ENCODE data around the gene COL12A1. TPM values are rescaled to one million over a fixed set of nuclear protein-coding genes. Genes with fewer than 3 reads are reported as not detected.

The COL12A1 gene
- total RNA-seq, 1 donor = 1,591 TPM

GRCh38 chr6:75157336-75157735, 48.5 kb downstream of the COL12A1 start:
- Histone ChIP-seq H3K9me3 (ENCODE audit: low read depth, low read length) (no peaks in the 10 kb centered on the region), H3K4me2 (ENCODE audit: insufficient read depth, low read length) (no peak overlapping the region), H3K27ac (ENCODE audit: low read depth, low read length) (peak overlapping the region; percentile 18), H4K20me1 (ENCODE audit: insufficient read depth, low read length) (peaks cover 19% of the 10 kb centered on the region), H3K4me1 (ENCODE audit: insufficient read depth, low read length) (peaks cover 18% of the 10 kb centered on the region), H2AFZ (ENCODE audit: low read length) (no peak overlapping the region), H3K27me3 (ENCODE audit: insufficient read depth, low read length) (no peaks in the 10 kb centered on the region), H3K36me3 (ENCODE audit: insufficient read depth, low read length) (peaks cover 66% of the 10 kb centered on the region), H3K79me2 (ENCODE audit: insufficient read depth, low read length) (peaks cover 10% of the 10 kb centered on the region), H3K4me3 (ENCODE audit: insufficient read depth, low read length) (no peak overlapping the region)
- no peak for TF ChIP-seq CTCF (IDR thresholded peaks at IDR 0.05; ENCODE audit: extremely low read depth, low read depth, low read length)
- peak; percentile 17 for DNase-seq (ENCODE audit: insufficient read length, low spot score, missing footprints)

- Histone ChIP-seq H3K9me3 (ENCODE audit: low read depth, low read length) (no peaks in the 10 kb centered on the region), H3K79me2 (ENCODE audit: insufficient read depth, low read length) (peaks cover 10% of the 10 kb centered on the region), H3K4me1 (ENCODE audit: insufficient read depth, low read length) (peaks cover 28% of the 10 kb centered on the region), H2AFZ (ENCODE audit: low read length) (no peak overlapping the region), H3K27me3 (ENCODE audit: insufficient read depth, low read length) (no peaks in the 10 kb centered on the region), H3K4me3 (ENCODE audit: insufficient read depth, low read length) (no peak overlapping the region), H3K4me2 (ENCODE audit: insufficient read depth, low read length) (no peak overlapping the region), H4K20me1 (ENCODE audit: insufficient read depth, low read length) (peaks cover 19% of the 10 kb centered on the region), H3K36me3 (ENCODE audit: insufficient read depth, low read length) (peaks cover 76% of the 10 kb centered on the region), H3K27ac (ENCODE audit: low read depth, low read length) (no peak overlapping the region)
- no peak for DNase-seq (ENCODE audit: insufficient read length, low spot score, missing footprints)
- TF ChIP-seq CTCF (IDR thresholded peaks at IDR 0.05; ENCODE audit: extremely low read depth, low read depth, low read length) = no peak
These were observed 49.5 kb downstream of the COL12A1 start for GRCh38 chr6:75156186-75156878.

DNA sequence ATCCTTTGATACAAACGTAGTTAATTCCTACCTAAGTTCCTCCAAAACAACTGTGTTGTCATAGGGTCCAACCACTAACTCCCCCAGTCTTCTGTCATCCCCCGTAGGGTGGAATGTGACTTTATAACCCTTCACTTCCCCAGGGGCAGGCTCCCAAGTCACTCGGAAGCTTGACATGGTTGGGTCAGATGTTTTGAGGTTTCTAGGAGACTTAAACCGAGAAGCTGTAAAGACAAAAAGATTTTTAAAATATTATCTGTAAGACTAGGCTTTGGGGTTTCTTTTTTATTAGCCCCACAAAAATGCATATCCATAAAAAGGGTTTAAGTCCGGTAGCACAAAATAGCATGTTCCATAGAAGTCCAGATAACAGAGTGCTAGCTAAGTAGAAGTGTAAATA, 50.2 kb downstream of the COL12A1 start:
- Histone ChIP-seq H3K79me2 (ENCODE audit: insufficient read depth, low read length) (peaks cover 10% of the 10 kb centered on the region), H3K9me3 (ENCODE audit: low read depth, low read length) (no peaks in the 10 kb centered on the region), H3K4me2 (ENCODE audit: insufficient read depth, low read length) (no peak overlapping the region), H3K4me3 (ENCODE audit: insufficient read depth, low read length) (no peak overlapping the region), H2AFZ (ENCODE audit: low read length) (no peak overlapping the region), H4K20me1 (ENCODE audit: insufficient read depth, low read length) (peaks cover 14% of the 10 kb centered on the region), H3K27me3 (ENCODE audit: insufficient read depth, low read length) (no peaks in the 10 kb centered on the region), H3K36me3 (ENCODE audit: insufficient read depth, low read length) (peaks cover 78% of the 10 kb centered on the region), H3K27ac (ENCODE audit: low read depth, low read length) (peak overlapping the region; percentile 16), H3K4me1 (ENCODE audit: insufficient read depth, low read length) (peaks cover 31% of the 10 kb centered on the region)
- no peak for TF ChIP-seq CTCF (IDR thresholded peaks at IDR 0.05; ENCODE audit: extremely low read depth, low read depth, low read length)
- no peak for DNase-seq (ENCODE audit: insufficient read length, low spot score, missing footprints)

DNA sequence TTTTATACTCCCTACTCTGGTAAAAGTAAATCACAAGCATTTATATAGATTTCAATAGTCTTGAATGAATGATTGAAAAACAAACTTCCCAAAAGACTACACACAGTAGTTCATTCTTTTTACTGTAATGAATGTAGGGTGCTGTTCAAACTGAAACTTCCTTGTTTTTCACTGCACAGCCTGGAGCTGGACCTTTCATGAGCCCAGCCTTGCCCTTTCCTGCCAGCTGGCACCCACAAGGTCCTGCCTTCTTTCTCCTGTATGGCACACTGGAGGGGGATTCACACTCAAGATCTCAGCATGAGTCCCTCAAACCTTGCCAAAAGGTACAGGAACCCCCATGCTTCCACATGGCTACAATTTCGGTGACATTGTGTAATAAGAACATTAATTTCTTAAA, 50.9 kb downstream of the COL12A1 start:
- Histone ChIP-seq H2AFZ (ENCODE audit: low read length) (no peak overlapping the region), H4K20me1 (ENCODE audit: insufficient read depth, low read length) (peaks cover 8% of the 10 kb centered on the region), H3K4me2 (ENCODE audit: insufficient read depth, low read length) (no peak overlapping the region), H3K27ac (ENCODE audit: low read depth, low read length) (peak overlapping the region; percentile 16), H3K4me3 (ENCODE audit: insufficient read depth, low read length) (no peak overlapping the region), H3K4me1 (ENCODE audit: insufficient read depth, low read length) (peaks cover 32% of the 10 kb centered on the region), H3K79me2 (ENCODE audit: insufficient read depth, low read length) (peaks cover 6% of the 10 kb centered on the region), H3K36me3 (ENCODE audit: insufficient read depth, low read length) (peaks cover 78% of the 10 kb centered on the region), H3K9me3 (ENCODE audit: low read depth, low read length) (no peaks in the 10 kb centered on the region), H3K27me3 (ENCODE audit: insufficient read depth, low read length) (no peaks in the 10 kb centered on the region)
- no peak for TF ChIP-seq CTCF (IDR thresholded peaks at IDR 0.05; ENCODE audit: extremely low read depth, low read depth, low read length)
- DNase-seq (ENCODE audit: insufficient read length, low spot score, missing footprints) = no peak
